ENCODE results near the gene FAM240A. TPM values are rescaled to one million over a fixed set of nuclear protein-coding genes. Genes with fewer than 3 reads are reported as not detected.
A peak's percentile ranks its signal among the peaks of the same experiment; 100 is the strongest.

FAM240A gene
- polyA plus RNA-seq, 3 donors from 2014 or later = not detected

- Mint-ChIP-seq H3K36me3 (no peaks in the 10 kb centered on the region), H3K27ac (no peak overlapping the region), H3K4me1 (peaks cover 0 to 5% of the 10 kb centered on the region in 2 donors), H3K27me3 (ENCODE audit: low read depth in 3 of 3) (peaks cover 3 to 10% (median 8%) of the 10 kb centered on the region in 3 donors), H3K9me3 (no peaks in the 10 kb centered on the region), H3K4me3 (no peak overlapping the region)
- DNase-seq = no peak
These were observed 12.2 kb downstream of the FAM240A start for GRCh38 chr3:46624533-46624932.

- DNase-seq = no peak
- H3K4me3 Mint-ChIP-seq = no peak overlapping the region
- no peak overlapping the region for H3K27ac Mint-ChIP-seq
- no peaks in the 10 kb centered on the region for H3K9me3 Mint-ChIP-seq
- peaks cover 4 to 10% (median 8%) of the 10 kb centered on the region in 3 donors for H3K27me3 Mint-ChIP-seq (ENCODE audit: low read depth in 3 of 3)
- no peaks in the 10 kb centered on the region for H3K36me3 Mint-ChIP-seq
- H3K4me1 Mint-ChIP-seq = peaks cover 2 to 8% of the 10 kb centered on the region in 2 donors
These were observed 12.7 kb downstream of the FAM240A start for GRCh38 chr3:46624975-46625490.

DNA sequence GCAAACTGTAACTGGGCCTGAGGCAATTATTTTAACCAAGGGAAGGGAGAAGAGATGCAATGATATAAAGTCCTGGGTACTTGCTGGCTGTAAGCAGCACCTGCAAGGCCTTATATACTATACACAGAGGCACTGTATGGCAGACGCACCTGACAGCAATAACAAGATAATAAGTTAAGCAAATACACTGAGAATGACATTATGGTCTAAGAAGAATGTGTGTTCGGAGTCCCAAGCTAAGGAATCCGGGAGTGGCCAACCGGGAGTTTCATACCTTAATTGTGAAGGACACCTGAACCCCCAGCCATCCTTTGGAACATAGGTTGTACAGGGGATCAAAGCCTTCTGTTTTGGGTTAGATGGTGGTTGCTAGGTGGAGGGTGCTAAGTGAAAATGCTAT is 13.7 kb downstream of the FAM240A start:
- no peak overlapping the region for H3K27ac Mint-ChIP-seq
- H3K27me3 Mint-ChIP-seq (ENCODE audit: low read depth in 3 of 3) = peaks cover 4 to 10% (median 8%) of the 10 kb centered on the region in 3 donors
- H3K9me3 Mint-ChIP-seq = no peaks in the 10 kb centered on the region
- H3K36me3 Mint-ChIP-seq = no peaks in the 10 kb centered on the region
- no peak for DNase-seq
- no peak overlapping the region for H3K4me3 Mint-ChIP-seq
- peaks cover 6 to 12% of the 10 kb centered on the region in 2 donors for H3K4me1 Mint-ChIP-seq

DNA sequence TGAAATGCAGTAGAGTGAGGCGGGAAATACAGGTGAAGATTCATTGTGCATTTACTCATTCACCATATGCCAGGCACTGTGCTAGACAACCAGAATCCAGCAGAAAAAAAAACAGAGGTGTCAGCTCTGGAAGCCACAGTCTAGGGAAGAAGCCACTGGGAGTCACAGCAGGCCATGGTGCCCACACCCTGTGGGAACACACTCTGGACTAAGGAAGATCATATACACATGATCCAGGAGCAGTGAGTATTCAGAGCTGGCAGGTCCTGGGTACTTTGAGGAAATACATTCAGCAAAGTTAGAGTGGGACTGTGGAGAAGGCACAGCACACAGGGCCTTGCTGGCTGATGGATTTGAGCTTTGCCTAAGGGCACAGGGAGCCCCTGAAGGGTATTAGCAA is 14.8 kb downstream of the FAM240A start:
- Mint-ChIP-seq H3K36me3 (no peaks in the 10 kb centered on the region), H3K27ac (no peak overlapping the region), H3K4me3 (no peak overlapping the region), H3K9me3 (no peaks in the 10 kb centered on the region), H3K27me3 (ENCODE audit: low read depth in 3 of 3) (peaks cover 4 to 10% (median 8%) of the 10 kb centered on the region in 3 donors), H3K4me1 (peaks cover 6 to 12% of the 10 kb centered on the region in 2 donors)
- no peak for DNase-seq

DNA sequence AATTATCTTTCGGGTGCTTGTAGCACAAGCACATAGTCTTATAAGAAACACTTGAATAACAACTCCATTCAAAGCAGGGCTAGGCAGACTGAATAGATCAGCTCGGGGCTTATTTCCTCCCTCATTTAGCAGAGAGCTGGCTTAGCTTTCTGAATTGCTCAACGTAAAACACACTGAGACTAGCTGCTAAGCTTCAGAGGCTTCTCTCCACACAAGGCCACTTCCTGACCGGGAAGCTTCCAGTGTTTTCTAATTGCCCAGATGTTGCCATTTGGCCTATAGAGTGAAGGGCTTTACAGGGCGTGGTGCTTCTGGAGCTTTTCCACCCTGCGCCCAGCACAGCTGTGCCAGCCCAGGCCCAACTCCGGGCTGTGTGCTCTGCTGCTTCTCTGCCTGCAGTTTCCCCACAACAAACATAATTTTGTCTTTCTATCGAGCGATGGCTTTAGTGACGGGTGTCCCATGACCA is 16.6 kb downstream of the FAM240A start:
- Mint-ChIP-seq H3K36me3 (no peaks in the 10 kb centered on the region), H3K27me3 (ENCODE audit: low read depth in 3 of 3) (peaks cover 2 to 9% (median 3%) of the 10 kb centered on the region in 3 donors), H3K4me1 (peaks cover 6 to 12% of the 10 kb centered on the region in 2 donors), H3K4me3 (peak overlapping the region in 4 of 5 donors; percentile 36 to 77 (median 46)), H3K27ac (peak overlapping the region in 1 of 6 donors; percentile 35), H3K9me3 (no peaks in the 10 kb centered on the region)
- no peak for DNase-seq

GRCh38 chr3:46629551-46630517 is 17.5 kb downstream of the FAM240A start:
- Mint-ChIP-seq H3K27me3 (ENCODE audit: low read depth in 3 of 3) (peaks cover 3 to 6% (median 4%) of the 10 kb centered on the region in 3 donors), H3K36me3 (no peaks in the 10 kb centered on the region), H3K27ac (peak overlapping the region in 2 of 6 donors; percentile 45 to 68), H3K4me1 (peaks cover 6 to 12% of the 10 kb centered on the region in 2 donors), H3K9me3 (no peaks in the 10 kb centered on the region), H3K4me3 (peak overlapping the region; percentile 27 to 77 (median 48))
- DNase-seq = peak; percentile 61 to 72 (median 69)

DNA sequence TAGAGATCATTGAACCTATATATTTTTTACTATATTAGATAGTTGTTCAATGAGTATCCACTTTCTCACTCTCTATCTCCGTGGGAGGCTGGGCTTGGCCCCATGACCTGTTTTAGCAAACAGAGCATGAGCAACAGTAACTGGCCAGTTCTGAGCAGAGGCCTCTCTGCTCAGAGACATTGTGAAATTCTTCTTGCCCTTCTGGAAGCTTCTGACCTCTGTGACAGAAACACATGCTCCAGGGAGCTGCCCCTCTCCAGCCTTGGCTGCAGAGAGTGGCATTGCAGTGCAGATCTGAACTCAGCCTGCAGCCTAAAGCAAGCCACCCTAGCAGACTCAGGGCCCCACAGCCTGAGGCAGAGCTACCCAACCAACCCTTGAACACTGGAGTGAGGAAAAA is 20.5 kb downstream of the FAM240A start:
- Mint-ChIP-seq H3K36me3 (no peaks in the 10 kb centered on the region), H3K4me1 (peaks cover 6 to 12% of the 10 kb centered on the region in 2 donors), H3K27ac (no peak overlapping the region), H3K27me3 (ENCODE audit: low read depth in 3 of 3) (peaks cover 3 to 6% (median 4%) of the 10 kb centered on the region in 3 donors), H3K9me3 (no peaks in the 10 kb centered on the region), H3K4me3 (no peak overlapping the region)
- DNase-seq = no peak

DNA sequence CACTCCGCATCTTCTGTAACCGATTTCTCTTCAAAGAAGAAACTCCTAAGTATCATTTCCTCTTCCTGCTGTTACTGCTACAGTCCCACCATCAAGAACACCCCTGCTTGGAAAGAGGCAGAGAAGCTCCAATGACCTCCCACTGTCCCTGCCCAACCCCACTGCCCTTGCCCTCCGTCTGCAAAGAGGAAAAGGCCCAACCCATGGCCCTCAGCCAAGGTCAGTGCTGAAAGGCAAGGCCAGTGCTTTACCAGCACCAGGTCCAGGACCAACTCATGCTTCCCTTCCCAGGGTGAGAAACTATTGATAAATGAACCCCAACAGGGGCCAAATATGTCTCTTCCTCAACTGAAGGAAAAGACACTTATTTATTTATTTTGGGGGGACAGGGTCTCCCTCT is 22.5 kb downstream of the FAM240A start:
- Mint-ChIP-seq H3K4me1 (peaks cover 5% of the 10 kb centered on the region in 2 donors), H3K27ac (no peak overlapping the region), H3K27me3 (ENCODE audit: low read depth in 3 of 3) (peaks cover 3 to 6% (median 4%) of the 10 kb centered on the region in 3 donors), H3K36me3 (no peaks in the 10 kb centered on the region), H3K4me3 (no peak overlapping the region), H3K9me3 (peaks cover 0 to 4% (median 0%) of the 10 kb centered on the region in 6 donors)
- no peak for DNase-seq

GRCh38 chr3:46639221-46639620 is 26.9 kb downstream of the FAM240A start:
- Mint-ChIP-seq H3K9me3 (peaks cover 3 to 18% (median 8%) of the 10 kb centered on the region in 6 donors), H3K36me3 (peaks cover 0 to 9% (median 7%) of the 10 kb centered on the region in 3 donors), H3K27me3 (ENCODE audit: low read depth in 3 of 3) (peaks cover 4 to 21% (median 9%) of the 10 kb centered on the region in 3 donors), H3K4me1 (no peaks in the 10 kb centered on the region), H3K4me3 (no peak overlapping the region), H3K27ac (no peak overlapping the region)
- no peak for DNase-seq

DNA sequence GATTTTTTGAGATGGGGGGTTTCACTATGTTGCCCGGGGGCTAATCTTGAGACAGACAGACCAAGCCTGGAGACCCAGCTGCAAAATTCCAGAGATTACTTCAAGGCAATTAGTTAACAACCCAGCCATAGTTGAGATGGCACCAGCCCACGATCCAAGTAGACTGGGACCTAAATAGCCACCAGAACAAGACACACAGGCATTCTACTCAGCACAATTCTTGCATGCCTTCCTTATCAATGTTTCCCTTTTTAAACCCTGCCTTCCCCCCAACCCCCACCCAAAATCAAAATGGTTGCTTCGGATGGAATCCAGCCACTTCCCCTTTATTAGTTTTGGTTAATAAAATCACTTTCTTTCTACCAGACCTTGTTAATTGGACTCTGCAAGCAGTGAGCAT is 28.6 kb downstream of the FAM240A start:
- H3K9me3 Mint-ChIP-seq = peaks cover 3 to 18% (median 8%) of the 10 kb centered on the region in 6 donors
- no peak overlapping the region for H3K27ac Mint-ChIP-seq
- no peak for DNase-seq
- peaks cover 0 to 9% (median 7%) of the 10 kb centered on the region in 3 donors for H3K36me3 Mint-ChIP-seq
- no peak overlapping the region for H3K4me3 Mint-ChIP-seq
- H3K4me1 Mint-ChIP-seq = no peaks in the 10 kb centered on the region
- peaks cover 4 to 21% (median 5%) of the 10 kb centered on the region in 3 donors for H3K27me3 Mint-ChIP-seq (ENCODE audit: low read depth in 3 of 3)

DNA sequence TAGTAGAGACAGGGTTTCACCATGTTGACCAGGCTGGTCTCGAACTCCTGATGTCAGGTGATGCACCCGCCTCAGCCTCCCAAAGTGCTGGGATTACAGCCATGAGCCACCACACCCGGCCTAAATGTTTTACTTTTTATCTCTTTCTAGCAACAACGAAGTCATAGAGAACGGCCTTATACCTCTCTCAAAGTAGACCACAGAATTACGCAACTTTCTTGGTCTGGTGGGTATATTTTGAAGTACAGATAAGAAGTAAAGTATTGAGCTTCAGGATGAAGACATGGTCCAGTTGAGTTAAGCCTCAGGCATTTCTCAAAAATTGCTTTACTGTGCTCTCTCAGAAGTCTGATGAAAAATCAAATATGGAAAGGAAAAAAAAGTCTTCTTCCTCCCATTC is 30.6 kb downstream of the FAM240A start:
- no peaks in the 10 kb centered on the region for H3K4me1 Mint-ChIP-seq
- H3K4me3 Mint-ChIP-seq = no peak overlapping the region
- DNase-seq = no peak
- H3K27me3 Mint-ChIP-seq (ENCODE audit: low read depth in 3 of 3) = peaks cover 4 to 21% (median 8%) of the 10 kb centered on the region in 3 donors
- peaks cover 0 to 9% (median 7%) of the 10 kb centered on the region in 3 donors for H3K36me3 Mint-ChIP-seq
- peaks cover 3 to 18% (median 9%) of the 10 kb centered on the region in 6 donors for H3K9me3 Mint-ChIP-seq
- no peak overlapping the region for H3K27ac Mint-ChIP-seq

DNA sequence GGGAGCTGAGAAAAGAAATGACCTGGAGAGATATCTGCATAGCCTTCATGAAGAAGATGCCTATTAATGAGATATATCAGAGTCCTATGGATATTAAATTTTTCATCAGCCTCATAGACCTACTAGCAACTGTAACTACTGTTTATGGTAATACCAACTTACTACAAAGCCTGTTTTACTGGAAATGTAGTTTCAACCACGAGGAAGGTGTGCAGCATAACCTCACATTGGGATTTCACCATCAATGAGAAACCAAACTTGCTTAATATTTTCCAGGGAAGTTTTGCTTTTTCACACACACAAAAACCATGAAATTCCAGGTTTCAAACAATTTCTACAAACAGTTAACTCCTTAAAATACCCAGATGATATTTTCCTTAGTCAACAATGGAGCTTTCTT is 31.4 kb downstream of the FAM240A start:
- Mint-ChIP-seq H3K9me3 (peaks cover 3 to 18% (median 9%) of the 10 kb centered on the region in 6 donors), H3K36me3 (peaks cover 0 to 9% (median 7%) of the 10 kb centered on the region in 3 donors), H3K27me3 (ENCODE audit: low read depth in 3 of 3) (peaks cover 4 to 21% (median 8%) of the 10 kb centered on the region in 3 donors), H3K4me1 (no peaks in the 10 kb centered on the region), H3K4me3 (no peak overlapping the region), H3K27ac (no peak overlapping the region)
- no peak for DNase-seq

DNA sequence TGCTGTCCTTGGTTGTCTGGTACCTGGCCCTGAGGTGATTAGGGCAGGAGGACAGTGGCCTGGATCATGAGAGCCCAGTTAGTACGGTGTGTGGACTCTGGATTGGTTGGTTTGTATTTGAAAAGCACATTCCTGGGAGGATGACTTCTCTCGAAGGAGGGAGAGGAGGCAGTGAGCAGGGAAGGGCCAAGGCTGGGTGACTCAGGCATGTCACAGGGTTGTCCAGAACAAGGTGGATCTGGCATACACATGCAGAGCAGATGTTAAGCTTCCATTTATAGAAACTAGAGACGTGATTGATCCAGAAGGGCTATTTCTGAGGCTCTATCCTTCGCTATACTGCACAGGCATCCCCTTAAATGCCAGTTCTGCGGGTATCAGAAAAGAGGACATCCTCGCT is 34.4 kb downstream of the FAM240A start:
- peaks cover 0 to 5% (median 0%) of the 10 kb centered on the region in 3 donors for H3K36me3 Mint-ChIP-seq
- H3K27ac Mint-ChIP-seq = no peak overlapping the region
- peaks cover 4 to 7% (median 5%) of the 10 kb centered on the region in 3 donors for H3K27me3 Mint-ChIP-seq (ENCODE audit: low read depth in 3 of 3)
- peaks cover 0 to 3% (median 0%) of the 10 kb centered on the region in 6 donors for H3K9me3 Mint-ChIP-seq
- no peak for DNase-seq
- H3K4me3 Mint-ChIP-seq = no peak overlapping the region
- no peaks in the 10 kb centered on the region for H3K4me1 Mint-ChIP-seq

GRCh38 chr3:46648096-46648495 is 35.8 kb downstream of the FAM240A start:
- Mint-ChIP-seq H3K36me3 (peaks cover 0 to 5% (median 0%) of the 10 kb centered on the region in 3 donors), H3K27me3 (ENCODE audit: low read depth in 3 of 3) (peaks cover 4 to 8% (median 5%) of the 10 kb centered on the region in 3 donors), H3K9me3 (peaks cover 0 to 3% (median 0%) of the 10 kb centered on the region in 6 donors), H3K4me1 (no peaks in the 10 kb centered on the region), H3K27ac (no peak overlapping the region), H3K4me3 (no peak overlapping the region)
- no peak for DNase-seq
